Loucy (cell line): ENCODE results near the gene MMP7.

Experiments used
- H2AFZ ChIP-seq: fragments of 200-600 bp; sonication (generic); 2 replicates; pipeline ENCODE4 v1.6.0; 2016; ENCODE audit warnings: antibody characterized with exemption, mild to moderate bottlenecking, low read length, moderate library complexity
- H3F3A ChIP-seq: fragments of 200-600 bp; 2 replicates; pipeline ENCODE4 v1.6.0; 2016; ENCODE audit warnings: antibody characterized with exemption, low read depth, mild to moderate bottlenecking
- H3K27me3 ChIP-seq: fragments of 200-600 bp; sonication (generic); 2 replicates; pipeline ENCODE4 v1.6.1; 2014; ENCODE audit warnings: low read length, mild to moderate bottlenecking; ENCODE audit not compliant: insufficient read depth, poor library complexity, severe bottlenecking
- H3K36me3 ChIP-seq: fragments of 200-600 bp; sonication (generic); 2 replicates; pipeline ENCODE4 v1.6.1; 2016; ENCODE audit warnings: low read length; ENCODE audit not compliant: insufficient read depth
- H3K4me1 ChIP-seq: fragments of 200-600 bp; sonication (generic); 2 replicates; pipeline ENCODE4 v1.5.1; 2014; ENCODE audit warnings: low read length, mild to moderate bottlenecking; ENCODE audit not compliant: insufficient read depth, poor library complexity, severe bottlenecking
- H3K4me2 ChIP-seq: fragments of 200-600 bp; sonication (generic); 2 replicates; pipeline ENCODE4 v1.6.0; 2014; ENCODE audit warnings: antibody characterized with exemption, low read length, low read depth, mild to moderate bottlenecking; ENCODE audit not compliant: poor library complexity, severe bottlenecking
- H3K4me3 ChIP-seq: fragments of 200-600 bp; sonication (generic); 2 replicates; pipeline ENCODE4 v1.5.1; 2014; ENCODE audit warnings: low read length, mild to moderate bottlenecking, mixed read lengths; ENCODE audit not compliant: poor library complexity, severe bottlenecking
- H3K79me2 ChIP-seq: fragments of 200-600 bp; sonication (generic); 2 replicates; pipeline ENCODE4 v1.6.1; 2014; ENCODE audit warnings: low read length; ENCODE audit not compliant: insufficient read depth
- H3K9ac ChIP-seq: fragments of 200-600 bp; sonication (generic); 2 replicates; pipeline ENCODE4 v1.6.0; 2014; ENCODE audit warnings: mild to moderate bottlenecking, low read depth, low read length, moderate library complexity; ENCODE audit not compliant: poor library complexity, severe bottlenecking
- H3K9me2 ChIP-seq: fragments of 200-600 bp; sonication (generic); replicated peaks from 2 replicates; pipeline ENCODE4 v1.6.1; 2016; ENCODE audit warnings: low read depth, low read length, mixed read lengths
- H3K9me3 ChIP-seq: fragments of 200-600 bp; sonication (generic); 2 replicates; pipeline ENCODE4 v1.6.1; 2014; ENCODE audit warnings: mild to moderate bottlenecking, antibody characterized with exemption, low read length, low read depth; ENCODE audit not compliant: insufficient read depth
- H4K20me1 ChIP-seq: fragments of 200-600 bp; sonication (generic); 2 replicates; pipeline ENCODE4 v1.6.0; 2014; ENCODE audit warnings: antibody characterized with exemption, low read length, mild to moderate bottlenecking; ENCODE audit not compliant: insufficient read depth, poor library complexity, severe bottlenecking
- CTCF ChIP-seq: fragments of 200-600 bp; sonication (generic); conservative IDR thresholded peaks from 2 replicates; pipeline ENCODE4 v1.5.1; 2014; ENCODE audit warnings: mild to moderate bottlenecking, antibody characterized with exemption, low read length
- EZH2phosphoT487 ChIP-seq: fragments of 200-600 bp; IDR thresholded peaks from 2 replicates; pipeline ENCODE4 v1.6.1; 2018; ENCODE audit warnings: antibody characterized with exemption, mild to moderate bottlenecking, moderate library complexity, borderline replicate concordance

The MMP7 gene

DNA sequence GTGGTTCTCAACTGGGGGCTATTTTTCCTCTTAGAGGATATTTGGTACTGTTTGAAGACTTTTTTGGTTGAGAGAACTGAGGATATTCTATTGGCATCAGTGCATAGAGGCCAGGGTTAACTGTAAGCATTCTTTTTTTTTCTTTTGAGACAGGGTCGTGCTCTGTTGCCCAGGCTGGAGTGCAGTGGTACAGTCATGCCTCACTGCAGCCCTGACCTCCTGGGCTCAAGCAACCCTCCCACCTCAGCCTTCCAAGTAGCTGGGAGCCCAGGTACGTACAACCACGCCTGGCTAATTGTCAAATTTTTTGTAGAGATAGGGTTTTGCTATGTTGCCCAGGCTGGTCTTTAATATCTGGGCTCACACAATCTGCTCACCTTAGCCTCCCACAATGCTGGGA is 12.9 kb downstream of the MMP7 start:
- H3K9me2 ChIP-seq: no peaks in the 10 kb centered on the region
- H3K4me2 ChIP-seq: no peak overlapping the region
- H3K4me3 ChIP-seq: no peak overlapping the region
- H2AFZ ChIP-seq: no peak overlapping the region
- no peaks in the 10 kb centered on the region for H3F3A ChIP-seq
- no peak for TF ChIP-seq CTCF
- TF ChIP-seq EZH2phosphoT487: no peak
- peaks cover 11% of the 10 kb centered on the region for H3K4me1 ChIP-seq
- H3K27me3 ChIP-seq: no peaks in the 10 kb centered on the region
- no peaks in the 10 kb centered on the region for H3K79me2 ChIP-seq
- H3K36me3 ChIP-seq: no peaks in the 10 kb centered on the region
- H4K20me1 ChIP-seq: no peaks in the 10 kb centered on the region
- H3K9ac ChIP-seq: no peak overlapping the region
- H3K9me3 ChIP-seq: no peaks in the 10 kb centered on the region

DNA sequence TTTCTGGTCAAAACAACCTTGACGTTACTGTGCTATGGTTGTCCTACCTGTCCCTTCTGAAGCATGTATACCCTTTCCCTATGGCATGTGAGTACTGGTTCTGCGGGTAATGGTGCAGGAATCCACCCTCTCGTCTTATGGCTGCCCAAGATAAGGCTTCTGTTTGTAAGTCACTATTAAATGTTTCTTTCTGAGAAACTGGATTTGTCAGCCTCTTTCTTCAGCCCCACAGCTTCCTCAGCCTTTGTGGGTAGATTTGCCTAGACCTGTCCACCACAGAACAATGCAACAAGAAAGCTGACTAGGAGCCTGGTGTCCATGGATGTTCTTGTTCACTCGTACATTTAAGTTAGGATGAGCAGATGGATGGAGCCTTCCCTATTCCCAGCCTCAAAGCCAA is 14.4 kb downstream of the MMP7 start:
- Histone ChIP-seq H3F3A (no peaks in the 10 kb centered on the region), H3K79me2 (no peaks in the 10 kb centered on the region), H3K4me1 (peaks cover 4% of the 10 kb centered on the region), H2AFZ (no peak overlapping the region), H4K20me1 (no peaks in the 10 kb centered on the region), H3K36me3 (no peaks in the 10 kb centered on the region), H3K4me3 (no peak overlapping the region), H3K9me3 (no peaks in the 10 kb centered on the region), H3K9ac (no peak overlapping the region), H3K4me2 (no peak overlapping the region), H3K9me2 (no peaks in the 10 kb centered on the region), H3K27me3 (no peaks in the 10 kb centered on the region)
- TF ChIP-seq CTCF (no peak), EZH2phosphoT487 (no peak)

DNA sequence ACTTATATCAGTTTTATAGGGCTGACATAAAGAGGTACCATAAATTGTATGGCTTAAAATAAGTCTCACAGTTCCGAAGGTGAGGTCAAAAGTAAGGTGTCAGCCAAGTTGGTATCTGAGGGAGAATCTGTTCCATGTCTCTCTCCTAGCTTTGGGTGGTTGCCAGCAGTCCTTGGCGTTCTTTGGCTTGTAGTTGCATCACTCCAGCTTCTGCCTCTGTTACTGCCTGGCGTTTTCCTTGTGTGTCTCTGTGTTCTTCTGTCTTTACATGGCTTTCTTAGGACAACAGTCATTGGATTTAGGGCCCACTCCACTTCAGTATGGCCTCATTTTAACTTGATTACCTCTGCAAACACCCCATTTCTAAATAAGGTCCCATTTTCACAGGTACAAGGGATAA is 16.7 kb downstream of the MMP7 start:
- Histone ChIP-seq H4K20me1 (no peaks in the 10 kb centered on the region), H3K4me3 (no peak overlapping the region), H3K27me3 (no peaks in the 10 kb centered on the region), H2AFZ (no peak overlapping the region), H3K9me2 (no peaks in the 10 kb centered on the region), H3K4me2 (no peak overlapping the region), H3K4me1 (no peaks in the 10 kb centered on the region), H3K9ac (no peak overlapping the region), H3K9me3 (no peaks in the 10 kb centered on the region), H3F3A (no peaks in the 10 kb centered on the region), H3K36me3 (no peaks in the 10 kb centered on the region), H3K79me2 (no peaks in the 10 kb centered on the region)
- TF ChIP-seq CTCF (no peak), EZH2phosphoT487 (no peak)
